HT-29 (cell line): ENCODE data around the gene CYP2W1. TPM values are rescaled to one million over a fixed set of nuclear protein-coding genes. Genes with fewer than 3 reads are reported as not detected.
"Not testable (repeated sequence)": the region's sequence is repeated elsewhere in the genome, so short reads cannot be mapped to it uniquely, and the experiment has no call there.

Source experiments
- DNase-seq: peaks from one replicate; pipeline ENCODE4 v3.0.0-alpha.2; 2015; ENCODE audit warnings: low spot score
- small RNA-seq: library from RNA; depleted of rRNA; stranded (forward); fragments of <200 nt; gene quantifications from one replicate; pipeline ENCODE3, GENCODE V24; 2014
- total RNA-seq: library from RNA; depleted of rRNA; stranded (reverse); fragments of >200 nt; shearing (Covaris generic); gene quantifications from 2 replicates; pipeline ENCODE4 v1.2.3, GENCODE V29; 2014; rRNA removed

Gene CYP2W1
- total RNA-seq, 1 experiment from 2014 or later = 3.7 TPM

GRCh38 chr7:1028044-1028770 is 45.2 kb downstream of the CYP2W1 start:
- peak; percentile 96 for DNase-seq

DNA sequence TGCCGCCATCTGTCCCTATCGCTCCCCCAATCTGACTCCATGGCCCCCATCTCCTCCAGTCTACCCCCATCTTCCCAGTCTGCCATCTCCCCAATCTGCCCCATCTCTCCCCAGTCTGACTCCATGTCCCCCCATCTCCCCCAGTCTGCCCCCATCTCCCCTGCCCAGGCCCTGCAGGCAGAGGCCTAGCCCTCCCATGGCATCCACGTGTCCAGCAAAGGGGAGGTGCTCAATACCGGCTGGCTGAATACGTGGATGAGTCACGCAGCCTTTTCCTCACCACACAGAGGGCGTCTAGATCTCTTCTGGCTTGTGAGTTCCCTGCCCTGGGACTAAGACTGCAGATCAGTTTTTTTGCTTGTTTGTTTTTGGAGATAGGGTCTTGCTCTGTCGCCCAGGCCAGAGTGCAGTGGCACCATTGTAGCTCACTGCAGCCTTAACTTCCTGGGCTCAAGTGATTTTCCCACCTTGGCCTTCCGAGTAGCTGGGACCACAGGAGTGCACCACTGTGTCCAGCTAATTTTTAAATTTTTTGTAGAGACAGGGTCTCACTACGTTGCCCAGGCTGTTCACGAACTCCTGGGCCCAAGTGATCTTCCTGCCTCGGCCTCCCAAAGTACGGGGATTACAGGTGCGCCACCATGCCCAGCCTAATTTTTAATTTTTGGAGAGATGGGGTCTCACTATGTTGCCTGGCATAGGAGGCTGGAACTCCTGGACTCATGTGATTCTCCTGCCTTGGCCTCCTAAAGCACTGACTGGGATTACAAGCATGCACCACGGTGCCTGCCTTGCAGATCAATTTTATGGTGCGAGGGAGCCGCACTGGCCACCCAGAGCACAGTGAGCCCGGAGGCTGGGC is 46.0 kb downstream of the CYP2W1 start:
- DNase-seq = peak; percentile 94

DNA sequence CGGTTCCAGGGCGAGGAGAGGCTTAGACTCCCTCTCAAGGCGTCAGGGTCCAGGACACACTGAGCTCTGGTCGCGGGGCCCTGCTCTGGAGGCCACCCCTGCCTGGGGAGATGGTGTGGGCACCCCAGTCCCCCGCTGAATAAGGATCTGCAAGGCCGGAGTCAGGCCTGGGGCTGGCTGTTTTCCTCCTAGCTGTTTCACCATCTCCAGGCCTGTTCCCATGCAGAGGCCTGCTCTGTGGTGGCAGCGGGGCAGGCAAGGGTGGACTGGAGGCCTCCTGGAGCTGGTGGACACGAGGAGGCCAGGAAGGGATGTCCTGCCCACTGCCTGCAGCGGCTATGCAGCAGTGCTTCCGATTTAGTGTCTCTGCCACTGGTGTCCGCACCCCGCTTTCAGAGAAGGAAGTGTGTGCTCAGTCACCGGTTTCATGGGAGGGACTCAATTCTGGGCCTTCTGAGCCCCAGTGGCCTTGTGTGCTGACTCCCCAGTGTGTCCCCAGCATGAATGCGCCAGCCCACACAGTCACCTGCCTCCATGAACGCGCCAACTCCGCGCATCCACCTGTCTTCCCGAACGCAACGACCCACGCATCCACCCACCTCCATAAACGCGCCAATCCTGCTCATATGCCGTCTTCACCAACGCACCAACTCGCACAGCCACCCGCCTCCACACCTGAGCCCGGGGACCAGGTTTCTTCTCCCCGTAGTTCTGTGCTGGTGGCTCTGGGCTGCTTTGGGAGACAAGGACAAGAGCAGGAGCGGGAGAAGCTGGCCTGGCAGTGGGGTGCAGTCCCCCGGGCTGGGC is 46.9 kb downstream of the CYP2W1 start:
- no peak for DNase-seq

- DNase-seq = no peak
Observed at GRCh38 chr7:1030444-1031070, 47.6 kb downstream of the CYP2W1 start.

DNA sequence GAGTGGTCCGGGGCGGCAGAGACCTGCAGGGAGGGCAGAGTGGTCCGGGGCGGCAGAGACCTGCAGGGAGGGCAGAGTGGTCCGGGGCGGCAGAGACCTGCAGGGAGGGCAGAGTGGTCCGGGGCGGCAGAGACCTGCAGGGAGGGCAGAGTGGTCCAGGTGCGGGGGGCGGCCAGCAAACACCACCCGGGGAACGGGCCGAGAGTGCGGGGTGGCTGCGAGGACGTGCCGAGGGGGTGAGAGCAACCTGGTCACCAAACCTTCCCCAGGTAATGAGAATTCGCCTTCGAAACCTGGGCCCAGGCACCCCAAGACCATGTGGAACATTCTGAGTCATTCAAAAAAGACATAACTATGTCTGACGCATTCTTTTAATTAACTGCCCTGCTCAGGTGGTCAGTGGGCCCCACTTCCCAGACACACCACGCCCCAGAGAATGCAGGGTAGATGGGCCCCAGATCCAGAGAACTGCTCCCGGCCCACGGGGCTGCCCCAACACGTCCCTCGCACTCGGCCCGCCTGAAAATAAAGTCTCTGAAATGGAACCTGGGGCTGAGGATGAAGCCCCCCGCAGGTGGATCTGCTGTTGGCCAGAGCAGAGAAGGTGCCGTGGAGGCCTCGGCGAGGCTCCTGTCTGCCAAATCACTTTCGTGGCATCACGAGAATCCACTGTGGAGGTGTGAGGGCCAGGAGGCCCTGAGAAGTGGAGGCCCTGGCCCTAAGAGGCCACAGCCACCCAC is 48.9 kb downstream of the CYP2W1 start:
- DNase-seq = no peak

DNA sequence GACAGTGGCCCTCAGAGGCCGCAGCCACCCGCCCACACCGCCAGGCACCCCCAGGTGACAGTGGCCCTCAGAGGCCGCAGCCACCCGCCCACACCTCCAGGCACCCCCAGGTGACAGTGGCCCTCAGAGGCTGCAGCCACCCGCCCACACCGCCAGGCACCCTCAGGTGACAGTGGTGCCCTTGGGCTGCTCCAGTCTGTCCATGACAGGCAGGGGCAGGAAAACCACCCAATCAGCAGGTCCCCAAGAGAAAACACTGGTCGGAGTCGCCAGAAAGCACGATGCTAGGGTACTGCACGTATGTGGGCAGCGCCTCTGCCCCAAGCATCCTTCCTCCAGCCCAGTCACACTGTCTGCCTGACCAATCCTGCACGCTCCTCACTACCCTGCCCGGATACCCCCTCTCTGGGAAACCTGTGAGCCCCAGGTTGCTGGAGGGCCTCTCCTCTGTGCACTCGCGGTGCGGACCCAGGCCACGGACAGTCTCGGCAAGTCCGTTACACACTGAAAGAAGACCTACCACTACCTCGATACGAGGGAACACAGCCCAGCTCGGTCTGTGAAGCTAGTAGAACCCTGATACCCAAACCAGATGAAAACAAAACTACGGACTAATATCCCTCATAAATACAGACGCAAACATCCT is 49.7 kb downstream of the CYP2W1 start:
- no peak for DNase-seq

- DNase-seq = no peak
Observed at GRCh38 chr7:1033546-1034145, 50.7 kb downstream of the CYP2W1 start.

DNA sequence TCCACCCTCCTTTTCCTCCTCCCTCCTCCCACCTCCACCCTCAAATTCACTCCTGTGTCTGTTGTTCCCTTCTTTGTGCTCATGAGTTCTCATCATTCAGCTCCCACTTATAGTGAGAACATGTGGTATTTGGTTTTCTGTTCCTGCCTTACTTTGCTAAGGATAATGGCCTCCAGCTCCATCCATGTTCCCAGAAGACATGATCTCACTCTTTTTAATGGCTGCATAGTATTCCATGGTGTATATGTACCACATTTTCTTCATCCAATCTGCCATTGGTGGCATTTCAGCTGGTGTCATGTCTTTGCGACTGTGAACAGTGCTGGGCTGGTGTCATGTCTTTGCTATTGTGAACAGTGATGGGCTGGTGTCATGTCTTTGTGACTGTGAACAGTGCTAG is 51.8 kb downstream of the CYP2W1 start:
- DNase-seq = not testable (repeated sequence)

- not testable (repeated sequence) for DNase-seq
Observed at GRCh38 chr7:1036164-1036928, 53.4 kb downstream of the CYP2W1 start.

Small RNA genes within 50 kb of the gene (small RNA-seq; reads per million reads assigned to genes)
- 0.57 reads per million for gene MIR339

Other genes starting within 250 kb of the CYP2W1 start
- gene SUN1, start 150.7 kb upstream of the CYP2W1 start, total RNA-seq = 145 and 200 TPM in 2 replicates
- gene GET4, start 106.6 kb upstream of the CYP2W1 start, total RNA-seq = 228 and 253 TPM in 2 replicates
- gene ADAP1, start 28.5 kb upstream of the CYP2W1 start, total RNA-seq = 535 and 538 TPM in 2 replicates
- 15.2 and 21.6 TPM in 2 replicates for gene COX19, start 7.6 kb upstream of the CYP2W1 start, total RNA-seq
- 4.1 and 4.3 TPM in 2 replicates for gene GPR146, start 61.4 kb downstream of the CYP2W1 start, total RNA-seq
- 2.0 and 2.5 TPM in 2 replicates for gene GPER1, start 104.9 kb downstream of the CYP2W1 start, total RNA-seq
- gene ZFAND2A, start 177.0 kb downstream of the CYP2W1 start, total RNA-seq = 18.0 and 19.0 TPM in 2 replicates
- not detected in 2 replicates for gene UNCX, start 249.7 kb downstream of the CYP2W1 start, total RNA-seq